ENCODE data around the gene LNP1.

- TF ChIP-seq, protein P1, sequence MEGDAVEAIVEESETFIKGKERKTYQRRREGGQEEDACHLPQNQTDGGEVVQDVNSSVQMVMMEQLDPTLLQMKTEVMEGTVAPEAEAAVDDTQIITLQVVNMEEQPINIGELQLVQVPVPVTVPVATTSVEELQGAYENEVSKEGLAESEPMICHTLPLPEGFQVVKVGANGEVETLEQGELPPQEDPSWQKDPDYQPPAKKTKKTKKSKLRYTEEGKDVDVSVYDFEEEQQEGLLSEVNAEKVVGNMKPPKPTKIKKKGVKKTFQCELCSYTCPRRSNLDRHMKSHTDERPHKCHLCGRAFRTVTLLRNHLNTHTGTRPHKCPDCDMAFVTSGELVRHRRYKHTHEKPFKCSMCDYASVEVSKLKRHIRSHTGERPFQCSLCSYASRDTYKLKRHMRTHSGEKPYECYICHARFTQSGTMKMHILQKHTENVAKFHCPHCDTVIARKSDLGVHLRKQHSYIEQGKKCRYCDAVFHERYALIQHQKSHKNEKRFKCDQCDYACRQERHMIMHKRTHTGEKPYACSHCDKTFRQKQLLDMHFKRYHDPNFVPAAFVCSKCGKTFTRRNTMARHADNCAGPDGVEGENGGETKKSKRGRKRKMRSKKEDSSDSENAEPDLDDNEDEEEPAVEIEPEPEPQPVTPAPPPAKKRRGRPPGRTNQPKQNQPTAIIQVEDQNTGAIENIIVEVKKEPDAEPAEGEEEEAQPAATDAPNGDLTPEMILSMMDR (IDR thresholded peaks at IDR 0.05): no peak
- TF ChIP-seq POLR2A (IDR thresholded peaks at IDR 0.05): no peak
These were observed 98.3 kb downstream of the LNP1 start for GRCh38 chr3:100499651-100500050.
